ENCODE data around the gene TUBG1.
"Not testable (repeated sequence)": the region's sequence is repeated elsewhere in the genome, so short reads cannot be mapped to it uniquely, and the experiment has no call there.

The TUBG1 gene

DNA sequence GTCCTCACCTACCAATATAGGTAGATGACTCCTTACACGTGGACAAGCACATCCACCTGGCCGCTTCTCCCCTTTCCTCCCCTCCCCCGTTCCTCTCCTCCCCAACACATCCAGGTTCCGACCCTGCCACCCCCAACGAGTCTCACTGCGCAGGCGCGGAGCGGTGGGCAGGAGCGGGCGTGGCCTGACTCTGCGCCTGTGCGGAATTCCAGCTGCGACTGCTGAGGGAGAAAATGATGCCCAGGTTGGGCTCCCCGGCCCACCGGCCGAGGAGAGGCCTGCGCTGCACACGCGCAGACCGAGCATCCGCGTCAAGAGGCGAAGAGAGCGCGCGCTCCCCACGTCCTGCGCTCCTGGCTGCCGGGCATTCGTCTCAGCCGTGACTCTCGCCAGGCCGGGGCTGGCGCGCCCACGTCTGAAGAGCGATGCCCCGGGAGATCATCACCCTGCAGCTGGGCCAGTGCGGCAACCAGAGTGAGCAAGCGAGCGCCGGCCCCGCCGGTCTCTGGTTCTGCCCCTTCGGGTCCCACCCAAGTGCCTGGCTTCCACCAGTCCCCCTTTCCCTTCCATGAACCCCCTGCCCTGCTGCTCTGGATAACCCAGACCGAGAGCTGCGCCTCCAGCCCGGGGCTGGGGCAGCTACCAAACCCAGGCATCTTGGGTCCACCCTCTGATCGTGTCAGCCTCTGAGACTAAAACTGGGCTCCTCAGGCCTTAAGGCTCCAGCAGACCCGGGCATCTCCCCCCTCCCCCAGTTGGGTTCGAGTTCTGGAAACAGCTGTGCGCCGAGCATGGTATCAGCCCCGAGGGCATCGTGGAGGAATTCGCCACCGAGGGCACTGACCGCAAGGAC is 49.8 kb downstream of the TUBG1 start, which contains the start of gene TUBG2:
TSS of gene TUBG2 (plus strand) at position 206 of the 853 bp plus-strand sequence. CDS start at position 426, 220 bp downstream.
- peak within 1 kb of the TSS; percentile 78 for H3K4me3 ChIP-seq (ENCODE audit: low read depth, low read length)
- DNase-seq (ENCODE audit: low read depth): no peak

DNA sequence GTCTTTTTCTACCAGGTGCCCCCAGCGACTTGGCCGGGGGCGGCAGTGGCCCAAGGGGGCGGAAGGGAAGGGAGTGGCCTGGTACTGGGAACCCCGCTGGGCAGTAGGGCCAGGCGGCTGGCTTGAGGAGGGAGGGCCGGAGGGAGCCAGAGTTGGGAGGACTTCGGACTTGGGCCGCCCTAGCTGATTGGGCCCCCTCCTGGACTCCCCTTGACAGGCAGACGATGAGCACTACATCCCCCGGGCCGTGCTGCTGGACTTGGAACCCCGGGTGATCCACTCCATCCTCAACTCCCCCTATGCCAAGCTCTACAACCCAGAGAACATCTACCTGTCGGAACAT is 50.4 kb downstream of the TUBG1 start:
- peak overlapping the region; percentile 78 for H3K4me3 ChIP-seq (ENCODE audit: low read depth, low read length)

DNA sequence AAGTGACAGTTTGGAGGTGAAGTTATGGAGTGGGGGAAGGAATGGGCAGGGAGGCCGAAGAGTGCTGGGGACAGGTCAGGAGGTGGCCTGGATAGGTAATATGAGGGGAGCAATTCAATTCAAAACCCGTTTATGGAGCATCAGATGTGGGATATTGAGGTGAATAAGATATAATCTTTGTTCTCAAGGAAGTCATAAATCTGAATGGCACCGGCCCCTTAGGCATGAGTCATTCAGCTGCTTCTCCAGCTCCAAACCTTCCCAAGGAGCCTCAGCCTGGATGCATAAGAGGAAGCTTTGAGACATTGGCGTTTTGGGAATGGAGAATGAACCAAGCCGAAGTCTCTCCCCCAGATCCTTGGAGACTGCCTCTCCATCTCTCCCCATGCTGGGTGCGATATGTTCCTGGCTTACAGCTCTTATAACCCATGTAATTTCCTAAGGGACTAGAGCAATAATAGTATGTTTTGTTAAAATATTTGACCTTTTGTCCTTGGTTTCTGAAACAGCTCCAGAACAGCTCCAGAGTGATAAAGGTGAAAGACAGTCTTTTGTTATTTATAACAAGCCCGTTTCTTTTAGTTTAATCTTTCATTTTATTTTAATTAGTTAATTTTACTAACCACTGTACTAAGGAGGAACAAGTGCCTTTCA is 51.3 kb downstream of the TUBG1 start:
- H3K4me3 ChIP-seq (ENCODE audit: low read depth, low read length): peak overlapping the region; percentile 27
- no peak for DNase-seq (ENCODE audit: low read depth)

More for the DNA sequence above, 50.4 kb downstream of the TUBG1 start:
- not testable (repeated sequence) for DNase-seq (ENCODE audit: low read depth)

Data from skeletal muscle cell (primary cell).